Fibroblast of lung (primary cell): ENCODE measurements around the gene B4GALT2. TPM values are rescaled to one million over a fixed set of nuclear protein-coding genes. Genes with fewer than 3 reads are reported as not detected.

Source experiments
- DNase-seq, 2 donors: peaks; one replicate each; pipeline versions ENCODE4 v3.0.0 to v3.0.0-alpha.2; 2010; ENCODE audit warnings: low read depth in 2 of 2
- H2AFZ ChIP-seq: 2 replicates; pipeline ENCODE4 v1.5.1; 2012; ENCODE audit warnings: low read length, control low read depth, inconsistent platforms
- H3K27ac ChIP-seq: 2 replicates; pipeline ENCODE4 v1.5.1; 2011; ENCODE audit warnings: low read length, control low read depth; ENCODE audit not compliant: insufficient read depth
- H3K27me3 ChIP-seq: 2 replicates; pipeline ENCODE4 v1.5.1; 2011; ENCODE audit warnings: mild to moderate bottlenecking, low read length; ENCODE audit not compliant: control insufficient read depth, insufficient read depth
- H3K36me3 ChIP-seq: 2 replicates; pipeline ENCODE4 v1.5.1; 2011; ENCODE audit warnings: low read length; ENCODE audit not compliant: control insufficient read depth, insufficient read depth
- H3K4me1 ChIP-seq: 2 replicates; pipeline ENCODE4 v1.5.1; 2011; ENCODE audit warnings: low read length; ENCODE audit not compliant: control insufficient read depth, insufficient read depth; ENCODE audit errors: extremely low read depth
- H3K4me2 ChIP-seq: 2 replicates; pipeline ENCODE4 v1.5.1; 2011; ENCODE audit warnings: low read length, control low read depth; ENCODE audit not compliant: insufficient read depth; ENCODE audit errors: extremely low read depth
- H3K4me3 ChIP-seq, 4 experiments: fragments of 200-600 bp in 1 of 4; sonication (generic) in 1 of 4; replicated peaks in 1 of 4; 2 replicates each; pipeline ENCODE4 v1.5.1; 2011 to 2016; ENCODE audit warnings: low read length in 4 of 4, low read depth in 3 of 4, mild to moderate bottlenecking in 3 of 4, control low read depth in 2 of 4, inconsistent platforms in 1 of 4, mixed read lengths in 1 of 4; ENCODE audit not compliant: insufficient read depth in 1 of 4; ENCODE audit errors: control extremely low read depth in 1 of 4
- H3K79me2 ChIP-seq: 2 replicates; pipeline ENCODE4 v1.5.1; 2012; ENCODE audit warnings: mild to moderate bottlenecking, low read length, inconsistent platforms; ENCODE audit not compliant: control insufficient read depth, insufficient read depth
- H3K9ac ChIP-seq: 2 replicates; pipeline ENCODE4 v1.5.1; 2011; ENCODE audit warnings: mild to moderate bottlenecking, low read length, control low read depth; ENCODE audit not compliant: insufficient read depth
- H3K9me3 ChIP-seq: 2 replicates; pipeline ENCODE4 v1.5.1; 2012; ENCODE audit warnings: low read depth, low read length; ENCODE audit not compliant: control insufficient read depth, insufficient read depth
- H4K20me1 ChIP-seq: 2 replicates; pipeline ENCODE4 v1.5.1; 2011; ENCODE audit warnings: low read length; ENCODE audit not compliant: control insufficient read depth, insufficient read depth; ENCODE audit errors: extremely low read depth
- EZH2 ChIP-seq: IDR thresholded peaks from 2 replicates; pipeline ENCODE4 v1.5.1; 2012; ENCODE audit warnings: low read length, control low read depth, mild to moderate bottlenecking; ENCODE audit errors: missing control alignments
- polyA plus RNA-seq, 2 donors: library from polyadenylated mRNA; depleted of rRNA in 1 of 2; stranded (reverse) in 1 of 2; unstranded in 1 of 2; fragments of >200 nt; gene quantifications; 2 replicates each; pipeline ENCODE4 v1.2.1, GENCODE V29; 2011 to 2012; ENCODE audit warnings: missing spikeins in 1 of 2
- total RNA-seq: library from RNA; depleted of rRNA; stranded (reverse); fragments of >200 nt; gene quantifications from 2 replicates; pipeline ENCODE4 v1.2.1, GENCODE V29; 2014
- TF ChIP-seq, protein P1 (sequence below), 2 donors: IDR thresholded peaks in 1 of 2; conservative IDR thresholded peaks in 1 of 2; 1 replicate in 1 of 2; 2 replicates in 1 of 2; pipeline ENCODE4 v1.5.1; 2011 to 2012; ENCODE audit warnings: low read length in 2 of 2, control low read depth in 1 of 2, inconsistent platforms in 1 of 2, low read depth in 1 of 2, mild to moderate bottlenecking in 1 of 2

Gene B4GALT2
- total and polyA plus RNA-seq, 2 donors (not counting 1 experiment from before 2014, with no cell fraction given) = 40.6 to 55.0 TPM

DNA sequence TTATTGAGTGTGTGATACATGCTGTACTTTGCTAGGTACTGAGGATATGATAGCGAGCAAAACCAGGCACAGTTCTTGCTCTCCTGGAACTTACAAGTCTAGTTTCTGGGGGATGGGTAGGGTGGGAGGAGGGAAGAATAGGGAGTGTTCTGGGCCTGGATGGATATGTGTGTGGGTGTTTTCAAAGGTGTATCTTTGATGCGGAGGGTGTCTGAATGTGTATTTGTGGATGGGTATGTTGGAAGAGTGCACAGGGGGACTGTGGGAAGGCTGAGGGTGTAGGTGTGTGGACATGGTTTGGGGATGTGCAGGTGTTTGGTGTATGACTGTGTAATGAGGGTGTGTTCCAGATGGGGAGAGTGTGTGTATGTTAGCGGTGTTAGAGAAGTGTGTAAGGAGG, 13.7 kb upstream of the B4GALT2 start:
- Histone ChIP-seq H2AFZ (no peak overlapping the region), H3K4me1 (no peaks in the 10 kb centered on the region), H4K20me1 (no peaks in the 10 kb centered on the region), H3K9me3 (no peaks in the 10 kb centered on the region), H3K27ac (no peak overlapping the region), H3K9ac (no peak overlapping the region), H3K27me3 (no peaks in the 10 kb centered on the region), H3K36me3 (peaks cover 13% of the 10 kb centered on the region), H3K4me3 (no peak overlapping the region), H3K79me2 (peaks cover under 1% of the 10 kb centered on the region), H3K4me2 (no peak overlapping the region)
- DNase-seq = no peak
- TF ChIP-seq EZH2 = no peak
- TF ChIP-seq, protein P1, sequence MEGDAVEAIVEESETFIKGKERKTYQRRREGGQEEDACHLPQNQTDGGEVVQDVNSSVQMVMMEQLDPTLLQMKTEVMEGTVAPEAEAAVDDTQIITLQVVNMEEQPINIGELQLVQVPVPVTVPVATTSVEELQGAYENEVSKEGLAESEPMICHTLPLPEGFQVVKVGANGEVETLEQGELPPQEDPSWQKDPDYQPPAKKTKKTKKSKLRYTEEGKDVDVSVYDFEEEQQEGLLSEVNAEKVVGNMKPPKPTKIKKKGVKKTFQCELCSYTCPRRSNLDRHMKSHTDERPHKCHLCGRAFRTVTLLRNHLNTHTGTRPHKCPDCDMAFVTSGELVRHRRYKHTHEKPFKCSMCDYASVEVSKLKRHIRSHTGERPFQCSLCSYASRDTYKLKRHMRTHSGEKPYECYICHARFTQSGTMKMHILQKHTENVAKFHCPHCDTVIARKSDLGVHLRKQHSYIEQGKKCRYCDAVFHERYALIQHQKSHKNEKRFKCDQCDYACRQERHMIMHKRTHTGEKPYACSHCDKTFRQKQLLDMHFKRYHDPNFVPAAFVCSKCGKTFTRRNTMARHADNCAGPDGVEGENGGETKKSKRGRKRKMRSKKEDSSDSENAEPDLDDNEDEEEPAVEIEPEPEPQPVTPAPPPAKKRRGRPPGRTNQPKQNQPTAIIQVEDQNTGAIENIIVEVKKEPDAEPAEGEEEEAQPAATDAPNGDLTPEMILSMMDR (conservative IDR thresholded peaks at IDR 0.05 in 1 of 2, IDR thresholded peaks at IDR 0.05 in 1 of 2; ENCODE audit: low read depth in 1 of 2, low read length in 2 of 2) = no peak

- H3K9ac ChIP-seq = no peak overlapping the region
- no peak overlapping the region for H2AFZ ChIP-seq
- H3K9me3 ChIP-seq = no peaks in the 10 kb centered on the region
- no peaks in the 10 kb centered on the region for H4K20me1 ChIP-seq
- TF ChIP-seq EZH2 = no peak
- TF ChIP-seq, protein P1 (conservative IDR thresholded peaks at IDR 0.05 in 1 of 2, IDR thresholded peaks at IDR 0.05 in 1 of 2; ENCODE audit: low read depth in 1 of 2, low read length in 2 of 2) = no peak
- H3K4me2 ChIP-seq = no peak overlapping the region
- H3K27me3 ChIP-seq = no peaks in the 10 kb centered on the region
- H3K4me1 ChIP-seq = peaks cover 6% of the 10 kb centered on the region
- H3K36me3 ChIP-seq = peaks cover 6% of the 10 kb centered on the region
- H3K27ac ChIP-seq = no peak overlapping the region
- peaks cover 4% of the 10 kb centered on the region for H3K79me2 ChIP-seq
- H3K4me3 ChIP-seq = no peak overlapping the region
- no peak for DNase-seq
Measured at GRCh38 chr1:43968348-43968948, 10.6 kb upstream of the B4GALT2 start.

GRCh38 chr1:43969416-43969745, 9.6 kb upstream of the B4GALT2 start:
- DNase-seq = no peak
- Histone ChIP-seq H3K4me3 (peak overlapping the region in 2 of 4 experiments; percentile 22 to 28), H3K4me2 (peak overlapping the region; percentile 60), H2AFZ (no peak overlapping the region), H3K27ac (no peak overlapping the region), H3K9ac (no peak overlapping the region), H3K27me3 (no peaks in the 10 kb centered on the region), H3K4me1 (peaks cover 6% of the 10 kb centered on the region), H3K79me2 (peaks cover 4% of the 10 kb centered on the region), H3K36me3 (peaks cover 6% of the 10 kb centered on the region), H3K9me3 (no peaks in the 10 kb centered on the region), H4K20me1 (no peaks in the 10 kb centered on the region)
- TF ChIP-seq EZH2 = no peak
- TF ChIP-seq, protein P1 (conservative IDR thresholded peaks at IDR 0.05 in 1 of 2, IDR thresholded peaks at IDR 0.05 in 1 of 2; ENCODE audit: low read depth in 1 of 2, low read length in 2 of 2) = no peak
